ENCODE data around the gene TAS2R40.
A peak's percentile ranks its signal among the peaks of the same experiment; 100 is the strongest.
"Not testable (repeated sequence)": the region's sequence is repeated elsewhere in the genome, so short reads cannot be mapped to it uniquely, and the experiment has no call there.

The TAS2R40 gene

GRCh38 chr7:143221737-143222136, at the start of gene TAS2R40:
Gene TAS2R40, plus strand, starts transcription at chr7:143222037. Its CDS starts 42 bp downstream, at chr7:143222079.
- Histone ChIP-seq H3K4me2 (no peak within 1 kb of the TSS), H3K9ac (no peak within 1 kb of the TSS), H3K4me1 (ENCODE audit: low read depth, poor library complexity, severe bottlenecking) (no peaks in the 10 kb centered on the region), H3K36me3 (ENCODE audit: insufficient read depth) (no peaks in the 10 kb centered on the region), H3K79me2 (ENCODE audit: insufficient read depth, low read depth) (no peaks in the 10 kb centered on the region), H3K4me3 (IDR thresholded peaks at IDR 0.05; ENCODE audit: insufficient read depth, low read depth, low read length) (no peak within 1 kb of the TSS), H3K27ac (no peak within 1 kb of the TSS), H3K27me3 (ENCODE audit: insufficient read depth, low read depth) (no peaks in the 10 kb centered on the region), H4K20me1 (ENCODE audit: insufficient read depth) (no peaks in the 10 kb centered on the region), H2AFZ (ENCODE audit: low read depth) (no peak within 1 kb of the TSS)
- no peak for TF ChIP-seq CTCF (conservative IDR thresholded peaks at IDR 0.05; ENCODE audit: low read depth, low read length)

GRCh38 chr7:143172354-143172753, 49.5 kb upstream of the TAS2R40 start:
- Histone ChIP-seq H3K9ac (peak overlapping the region; percentile 30; the same call in 1 of the 2 replicates), H3K36me3 (ENCODE audit: insufficient read depth) (no peaks in the 10 kb centered on the region), H4K20me1 (ENCODE audit: insufficient read depth) (no peaks in the 10 kb centered on the region), H3K27ac (peak overlapping the region; percentile 64), H3K4me3 (IDR thresholded peaks at IDR 0.05; ENCODE audit: insufficient read depth, low read depth, low read length) (no peak overlapping the region), H3K27me3 (ENCODE audit: insufficient read depth, low read depth) (no peaks in the 10 kb centered on the region), H3K4me1 (ENCODE audit: low read depth, poor library complexity, severe bottlenecking) (peaks cover 31% of the 10 kb centered on the region), H2AFZ (ENCODE audit: low read depth) (peak overlapping the region; percentile 36; the same call in 1 of the 2 replicates), H3K79me2 (ENCODE audit: insufficient read depth, low read depth) (no peaks in the 10 kb centered on the region), H3K4me2 (peak overlapping the region; percentile 62)
- TF ChIP-seq CTCF (conservative IDR thresholded peaks at IDR 0.05; ENCODE audit: low read depth, low read length), result no peak

- Histone ChIP-seq H3K79me2 (ENCODE audit: insufficient read depth, low read depth) (no peaks in the 10 kb centered on the region), H3K4me3 (IDR thresholded peaks at IDR 0.05; ENCODE audit: insufficient read depth, low read depth, low read length) (no peak overlapping the region), H3K27me3 (ENCODE audit: insufficient read depth, low read depth) (no peaks in the 10 kb centered on the region), H2AFZ (ENCODE audit: low read depth) (no peak overlapping the region), H3K9ac (no peak overlapping the region), H3K4me1 (ENCODE audit: low read depth, poor library complexity, severe bottlenecking) (peaks cover 27% of the 10 kb centered on the region), H3K36me3 (ENCODE audit: insufficient read depth) (no peaks in the 10 kb centered on the region), H4K20me1 (ENCODE audit: insufficient read depth) (no peaks in the 10 kb centered on the region), H3K27ac (no peak overlapping the region), H3K4me2 (no peak overlapping the region)
- no peak for TF ChIP-seq CTCF (conservative IDR thresholded peaks at IDR 0.05; ENCODE audit: low read depth, low read length)
These were observed 45.7 kb upstream of the TAS2R40 start for GRCh38 chr7:143176128-143176527.

GRCh38 chr7:143177374-143178119, 44.3 kb upstream of the TAS2R40 start:
- Histone ChIP-seq H3K4me2 (no peak overlapping the region), H4K20me1 (ENCODE audit: insufficient read depth) (no peaks in the 10 kb centered on the region), H3K36me3 (ENCODE audit: insufficient read depth) (no peaks in the 10 kb centered on the region), H3K27me3 (ENCODE audit: insufficient read depth, low read depth) (no peaks in the 10 kb centered on the region), H3K9ac (no peak overlapping the region), H2AFZ (ENCODE audit: low read depth) (no peak overlapping the region), H3K27ac (no peak overlapping the region), H3K79me2 (ENCODE audit: insufficient read depth, low read depth) (no peaks in the 10 kb centered on the region), H3K4me3 (IDR thresholded peaks at IDR 0.05; ENCODE audit: insufficient read depth, low read depth, low read length) (no peak overlapping the region), H3K4me1 (ENCODE audit: low read depth, poor library complexity, severe bottlenecking) (peaks cover 14% of the 10 kb centered on the region)
- no peak for TF ChIP-seq CTCF (conservative IDR thresholded peaks at IDR 0.05; ENCODE audit: low read depth, low read length)

GRCh38 chr7:143180771-143181170, 41.1 kb upstream of the TAS2R40 start:
- not testable (repeated sequence) for H3K36me3 ChIP-seq (ENCODE audit: insufficient read depth); H4K20me1 ChIP-seq (ENCODE audit: insufficient read depth); H3K9ac ChIP-seq; H3K4me3 ChIP-seq (IDR thresholded peaks at IDR 0.05; ENCODE audit: insufficient read depth, low read depth, low read length); H3K27me3 ChIP-seq (ENCODE audit: insufficient read depth, low read depth); H3K4me2 ChIP-seq; H3K4me1 ChIP-seq (ENCODE audit: low read depth, poor library complexity, severe bottlenecking); H3K79me2 ChIP-seq (ENCODE audit: insufficient read depth, low read depth); H3K27ac ChIP-seq; H2AFZ ChIP-seq (ENCODE audit: low read depth)
